ENCODE results near the gene SLC30A1.

DNA sequence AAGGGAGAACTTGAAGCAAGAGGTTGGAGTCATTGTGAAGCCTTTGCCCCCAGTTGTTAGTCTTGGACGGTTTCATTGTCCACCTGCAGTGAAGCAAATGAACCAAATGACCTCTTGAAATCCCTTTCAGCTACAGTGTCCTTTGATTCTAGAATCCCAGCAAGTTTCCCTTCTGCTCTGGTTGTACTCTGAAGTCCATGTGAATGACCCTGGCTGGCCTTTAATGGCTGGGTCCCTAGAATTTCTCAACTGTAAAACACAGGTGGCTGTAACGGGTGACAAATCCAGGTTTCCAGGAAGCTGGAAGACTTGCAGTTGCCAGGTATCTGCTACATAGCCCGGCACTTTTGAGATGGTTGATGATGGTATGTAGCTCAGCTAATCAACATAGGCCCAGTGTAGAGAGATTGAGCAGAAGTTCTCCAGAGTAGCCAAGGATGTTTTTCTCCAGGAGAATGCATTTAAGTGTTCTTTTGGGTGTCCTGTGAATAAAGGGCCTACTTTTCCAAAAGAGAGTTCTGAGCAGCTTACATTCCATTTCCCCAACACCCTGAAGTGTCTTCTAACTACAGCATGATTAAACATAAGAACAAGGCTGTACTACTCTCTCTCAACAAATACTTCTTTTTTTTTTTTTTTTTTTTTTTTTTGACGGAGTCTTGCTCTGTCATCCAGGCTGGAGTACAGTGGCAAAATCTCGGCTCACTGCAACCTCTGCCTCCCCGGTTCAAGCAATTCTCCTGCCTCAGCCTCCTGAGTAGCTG lies 17.6 kb upstream of the SLC30A1 start:
- TF ChIP-seq, protein P1, sequence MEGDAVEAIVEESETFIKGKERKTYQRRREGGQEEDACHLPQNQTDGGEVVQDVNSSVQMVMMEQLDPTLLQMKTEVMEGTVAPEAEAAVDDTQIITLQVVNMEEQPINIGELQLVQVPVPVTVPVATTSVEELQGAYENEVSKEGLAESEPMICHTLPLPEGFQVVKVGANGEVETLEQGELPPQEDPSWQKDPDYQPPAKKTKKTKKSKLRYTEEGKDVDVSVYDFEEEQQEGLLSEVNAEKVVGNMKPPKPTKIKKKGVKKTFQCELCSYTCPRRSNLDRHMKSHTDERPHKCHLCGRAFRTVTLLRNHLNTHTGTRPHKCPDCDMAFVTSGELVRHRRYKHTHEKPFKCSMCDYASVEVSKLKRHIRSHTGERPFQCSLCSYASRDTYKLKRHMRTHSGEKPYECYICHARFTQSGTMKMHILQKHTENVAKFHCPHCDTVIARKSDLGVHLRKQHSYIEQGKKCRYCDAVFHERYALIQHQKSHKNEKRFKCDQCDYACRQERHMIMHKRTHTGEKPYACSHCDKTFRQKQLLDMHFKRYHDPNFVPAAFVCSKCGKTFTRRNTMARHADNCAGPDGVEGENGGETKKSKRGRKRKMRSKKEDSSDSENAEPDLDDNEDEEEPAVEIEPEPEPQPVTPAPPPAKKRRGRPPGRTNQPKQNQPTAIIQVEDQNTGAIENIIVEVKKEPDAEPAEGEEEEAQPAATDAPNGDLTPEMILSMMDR (IDR thresholded peaks at IDR 0.05 in 2 of 3, conservative IDR thresholded peaks at IDR 0.05 in 1 of 3; ENCODE audit: borderline replicate concordance in 1 of 3, insufficient read depth in 1 of 3, low read depth in 2 of 3, low read length in 2 of 3): no peak
- TF ChIP-seq EZH2 (IDR thresholded peaks at IDR 0.05) (no peak), ZNF274 (IDR thresholded peaks at IDR 0.05; ENCODE audit: low read depth, low read length) (no peak), RAD21 (IDR thresholded peaks at IDR 0.05; ENCODE audit: low read depth) (no peak), EZH2phosphoT487 (IDR thresholded peaks at IDR 0.05; ENCODE audit: borderline replicate concordance) (no peak), POLR2A (IDR thresholded peaks at IDR 0.05; ENCODE audit: borderline replicate concordance, extremely low read depth, insufficient read depth, insufficient read length) (no peak), CEBPB (IDR thresholded peaks at IDR 0.05; ENCODE audit: low read depth) (no peak), POLR2AphosphoS5 (IDR thresholded peaks at IDR 0.05; ENCODE audit: low read depth, low read length) (no peak)
- TF ChIP-seq, protein P2, sequence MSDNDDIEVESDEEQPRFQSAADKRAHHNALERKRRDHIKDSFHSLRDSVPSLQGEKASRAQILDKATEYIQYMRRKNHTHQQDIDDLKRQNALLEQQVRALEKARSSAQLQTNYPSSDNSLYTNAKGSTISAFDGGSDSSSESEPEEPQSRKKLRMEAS (IDR thresholded peaks at IDR 0.05): no peak
- TF ChIP-seq, protein P3, sequence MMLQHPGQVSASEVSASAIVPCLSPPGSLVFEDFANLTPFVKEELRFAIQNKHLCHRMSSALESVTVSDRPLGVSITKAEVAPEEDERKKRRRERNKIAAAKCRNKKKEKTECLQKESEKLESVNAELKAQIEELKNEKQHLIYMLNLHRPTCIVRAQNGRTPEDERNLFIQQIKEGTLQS (IDR thresholded peaks at IDR 0.05): no peak
- TF ChIP-seq, protein P4, sequence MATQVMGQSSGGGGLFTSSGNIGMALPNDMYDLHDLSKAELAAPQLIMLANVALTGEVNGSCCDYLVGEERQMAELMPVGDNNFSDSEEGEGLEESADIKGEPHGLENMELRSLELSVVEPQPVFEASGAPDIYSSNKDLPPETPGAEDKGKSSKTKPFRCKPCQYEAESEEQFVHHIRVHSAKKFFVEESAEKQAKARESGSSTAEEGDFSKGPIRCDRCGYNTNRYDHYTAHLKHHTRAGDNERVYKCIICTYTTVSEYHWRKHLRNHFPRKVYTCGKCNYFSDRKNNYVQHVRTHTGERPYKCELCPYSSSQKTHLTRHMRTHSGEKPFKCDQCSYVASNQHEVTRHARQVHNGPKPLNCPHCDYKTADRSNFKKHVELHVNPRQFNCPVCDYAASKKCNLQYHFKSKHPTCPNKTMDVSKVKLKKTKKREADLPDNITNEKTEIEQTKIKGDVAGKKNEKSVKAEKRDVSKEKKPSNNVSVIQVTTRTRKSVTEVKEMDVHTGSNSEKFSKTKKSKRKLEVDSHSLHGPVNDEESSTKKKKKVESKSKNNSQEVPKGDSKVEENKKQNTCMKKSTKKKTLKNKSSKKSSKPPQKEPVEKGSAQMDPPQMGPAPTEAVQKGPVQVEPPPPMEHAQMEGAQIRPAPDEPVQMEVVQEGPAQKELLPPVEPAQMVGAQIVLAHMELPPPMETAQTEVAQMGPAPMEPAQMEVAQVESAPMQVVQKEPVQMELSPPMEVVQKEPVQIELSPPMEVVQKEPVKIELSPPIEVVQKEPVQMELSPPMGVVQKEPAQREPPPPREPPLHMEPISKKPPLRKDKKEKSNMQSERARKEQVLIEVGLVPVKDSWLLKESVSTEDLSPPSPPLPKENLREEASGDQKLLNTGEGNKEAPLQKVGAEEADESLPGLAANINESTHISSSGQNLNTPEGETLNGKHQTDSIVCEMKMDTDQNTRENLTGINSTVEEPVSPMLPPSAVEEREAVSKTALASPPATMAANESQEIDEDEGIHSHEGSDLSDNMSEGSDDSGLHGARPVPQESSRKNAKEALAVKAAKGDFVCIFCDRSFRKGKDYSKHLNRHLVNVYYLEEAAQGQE (IDR thresholded peaks at IDR 0.05; ENCODE audit: low read depth): no peak

Measured in HCT116 (cell line).